Neural progenitor cell (in vitro differentiated cells): ENCODE results near the gene STRIT1.

Source experiments
- EZH2 ChIP-seq: fragments of 200-600 bp; sonication (generic); IDR thresholded peaks from 2 replicates; pipeline ENCODE4 v1.6.1; 2017; ENCODE audit warnings: antibody characterized with exemption, mild to moderate bottlenecking, moderate library complexity
- EZH2phosphoT487 ChIP-seq: fragments of 200-600 bp; sonication (generic); IDR thresholded peaks from 2 replicates; pipeline ENCODE4 v1.6.1; 2017; ENCODE audit warnings: antibody characterized with exemption
- TF ChIP-seq, protein P1 (sequence below): fragments of 200-600 bp; sonication (generic); IDR thresholded peaks from 2 replicates; pipeline ENCODE4 v1.5.1; 2017; ENCODE audit warnings: antibody characterized with exemption, mild to moderate bottlenecking

DNA sequence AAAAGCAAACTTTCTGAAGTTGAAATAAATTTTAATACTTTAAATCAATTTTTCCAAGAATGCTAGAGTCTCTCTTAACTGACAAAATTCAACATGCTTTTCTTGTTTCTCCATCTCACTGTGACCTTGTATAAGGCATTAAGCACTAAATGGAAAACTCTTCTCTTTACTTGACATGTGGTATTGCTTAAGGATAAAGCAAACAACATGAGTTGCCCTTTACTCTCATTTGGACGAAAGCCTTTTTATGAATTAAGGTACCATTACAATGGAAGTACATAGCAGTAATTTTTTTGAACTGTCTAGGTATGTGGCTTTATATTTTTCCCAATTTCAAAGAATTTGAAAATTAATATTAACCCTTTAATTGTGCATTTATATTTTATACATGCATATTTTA, 1.4 kb downstream of the STRIT1 start:
- TF ChIP-seq, protein P1, sequence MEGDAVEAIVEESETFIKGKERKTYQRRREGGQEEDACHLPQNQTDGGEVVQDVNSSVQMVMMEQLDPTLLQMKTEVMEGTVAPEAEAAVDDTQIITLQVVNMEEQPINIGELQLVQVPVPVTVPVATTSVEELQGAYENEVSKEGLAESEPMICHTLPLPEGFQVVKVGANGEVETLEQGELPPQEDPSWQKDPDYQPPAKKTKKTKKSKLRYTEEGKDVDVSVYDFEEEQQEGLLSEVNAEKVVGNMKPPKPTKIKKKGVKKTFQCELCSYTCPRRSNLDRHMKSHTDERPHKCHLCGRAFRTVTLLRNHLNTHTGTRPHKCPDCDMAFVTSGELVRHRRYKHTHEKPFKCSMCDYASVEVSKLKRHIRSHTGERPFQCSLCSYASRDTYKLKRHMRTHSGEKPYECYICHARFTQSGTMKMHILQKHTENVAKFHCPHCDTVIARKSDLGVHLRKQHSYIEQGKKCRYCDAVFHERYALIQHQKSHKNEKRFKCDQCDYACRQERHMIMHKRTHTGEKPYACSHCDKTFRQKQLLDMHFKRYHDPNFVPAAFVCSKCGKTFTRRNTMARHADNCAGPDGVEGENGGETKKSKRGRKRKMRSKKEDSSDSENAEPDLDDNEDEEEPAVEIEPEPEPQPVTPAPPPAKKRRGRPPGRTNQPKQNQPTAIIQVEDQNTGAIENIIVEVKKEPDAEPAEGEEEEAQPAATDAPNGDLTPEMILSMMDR: no peak
- TF ChIP-seq EZH2 (no peak), EZH2phosphoT487 (no peak)
